IgD-negative memory B cell (primary cell): ENCODE results near the gene NDUFS7. TPM values are rescaled to one million over a fixed set of nuclear protein-coding genes. Genes with fewer than 3 reads are reported as not detected.

ENCODE experiments used
- H3K27ac Mint-ChIP-seq, 3 donors: one replicate each; pipeline ENCODE4 v1.8.0; 2020 to 2022; ENCODE audit warnings: mild to moderate bottlenecking in 3 of 3, mixed read lengths in 3 of 3, moderate library complexity in 1 of 3
- H3K27me3 Mint-ChIP-seq: one replicate; pipeline ENCODE4 v1.8.0; 2021; ENCODE audit warnings: mixed read lengths
- H3K36me3 Mint-ChIP-seq: one replicate; pipeline ENCODE4 v1.8.0; 2020; ENCODE audit warnings: mild to moderate bottlenecking, mixed read lengths
- H3K4me1 Mint-ChIP-seq, 3 donors: one replicate each; pipeline ENCODE4 v1.8.0; 2020 to 2022; ENCODE audit warnings: mixed read lengths in 3 of 3, mild to moderate bottlenecking in 1 of 3
- H3K4me3 Mint-ChIP-seq, 4 donors: one replicate each; pipeline ENCODE4 v1.8.0; 2020 to 2022; ENCODE audit warnings: mild to moderate bottlenecking in 4 of 4, mixed read lengths in 4 of 4, moderate library complexity in 3 of 4
- H3K9me3 Mint-ChIP-seq, 3 donors: one replicate each; pipeline ENCODE4 v1.8.0; 2020 to 2021; ENCODE audit warnings: mixed read lengths in 3 of 3, mild to moderate bottlenecking in 1 of 3
- polyA plus RNA-seq: library from polyadenylated mRNA; unstranded; fragments of 300-500 nt; fragmentation: Illumina TruSeq; gene quantifications from one replicate; pipeline ENCODE4 v1.2.3, GENCODE V29; 2021

The NDUFS7 gene
- polyA plus RNA-seq, 1 donor from 2014 or later = 233 TPM

- Mint-ChIP-seq H3K36me3 (peaks cover 2% of the 10 kb centered on the region), H3K9me3 (no peaks in the 10 kb centered on the region), H3K4me1 (peaks cover 13 to 22% (median 19%) of the 10 kb centered on the region in 3 donors), H3K4me3 (no peak overlapping the region), H3K27ac (no peak overlapping the region), H3K27me3 (no peaks in the 10 kb centered on the region)
Measured at GRCh38 chr19:1360126-1360817, 23.4 kb upstream of the NDUFS7 start.

DNA sequence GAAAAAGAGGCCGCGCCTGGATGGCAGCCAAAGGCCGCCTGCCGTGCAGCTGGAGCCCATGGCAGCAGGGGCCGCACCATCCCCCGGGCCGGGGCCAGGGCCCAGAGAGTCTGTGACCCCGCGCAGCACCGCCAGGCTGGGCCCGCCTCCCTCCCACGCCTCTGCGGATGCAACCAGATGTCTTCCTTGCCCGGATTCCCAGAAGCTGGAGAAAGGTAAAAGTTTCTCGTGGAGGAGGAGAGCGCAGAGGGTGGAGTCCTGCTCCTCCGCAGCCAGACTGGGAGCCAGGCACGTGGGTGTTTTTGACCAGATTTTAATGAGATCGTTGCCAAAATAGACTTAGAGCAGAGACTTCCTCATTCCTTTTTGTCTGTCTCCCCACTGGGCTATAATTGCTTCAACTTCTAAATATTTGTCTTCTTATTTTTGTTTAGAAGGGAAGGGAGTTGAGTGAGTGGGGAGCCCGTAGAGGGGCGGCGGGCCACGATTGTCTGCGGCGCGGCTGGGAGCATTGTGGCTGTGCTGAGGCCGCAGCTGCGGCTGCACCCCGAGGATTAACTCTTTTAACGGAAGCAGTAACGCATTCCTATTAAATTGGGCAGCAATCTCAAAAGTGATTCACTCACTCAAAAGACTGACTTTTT, 22.8 kb upstream of the NDUFS7 start:
- Mint-ChIP-seq H3K4me1 (peaks cover 8 to 19% (median 16%) of the 10 kb centered on the region in 3 donors), H3K9me3 (no peaks in the 10 kb centered on the region), H3K4me3 (no peak overlapping the region), H3K36me3 (peaks cover 2% of the 10 kb centered on the region), H3K27me3 (no peaks in the 10 kb centered on the region), H3K27ac (no peak overlapping the region)

DNA sequence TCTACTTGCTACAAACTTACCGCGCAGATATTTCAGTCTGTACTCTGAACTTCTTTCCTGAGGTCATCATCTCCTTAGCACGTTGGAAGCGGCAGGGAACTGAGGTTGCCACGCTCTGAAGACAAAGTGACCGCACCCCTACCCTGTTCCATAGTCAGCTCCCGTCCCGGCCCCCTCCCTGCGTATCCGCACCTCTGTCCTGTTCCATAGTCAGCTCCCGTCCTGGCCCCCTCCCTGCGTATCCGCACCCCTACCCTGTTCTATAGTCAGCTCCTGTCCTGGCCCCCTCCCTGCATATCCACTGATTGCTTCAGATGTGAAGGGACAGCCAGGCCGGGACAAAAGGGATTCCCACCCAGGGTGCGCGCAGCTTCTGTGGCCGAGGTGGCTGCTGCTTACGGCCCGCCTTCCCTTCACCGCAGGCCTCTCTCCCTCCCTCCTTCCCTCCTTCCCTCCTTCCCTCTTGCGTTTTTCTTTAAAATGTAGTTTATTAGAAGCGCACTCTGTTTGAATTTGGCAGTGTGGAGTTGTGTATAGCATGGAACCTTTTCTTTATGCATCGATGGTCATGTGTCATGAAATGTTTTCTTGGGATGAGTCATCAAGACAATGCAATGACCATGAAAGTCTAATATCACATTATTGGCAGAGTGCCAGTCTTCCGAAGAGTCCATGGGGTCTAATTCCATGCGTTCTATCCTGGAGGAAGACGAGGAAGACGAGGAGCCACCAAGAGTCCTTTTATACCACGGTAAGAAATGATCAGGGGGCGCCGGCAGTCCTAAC, 21.9 kb upstream of the NDUFS7 start:
- no peaks in the 10 kb centered on the region for H3K9me3 Mint-ChIP-seq
- H3K27ac Mint-ChIP-seq = no peak overlapping the region
- no peaks in the 10 kb centered on the region for H3K27me3 Mint-ChIP-seq
- H3K4me3 Mint-ChIP-seq = peak overlapping the region in 1 of 4 donors; percentile 15
- peaks cover 2% of the 10 kb centered on the region for H3K36me3 Mint-ChIP-seq
- H3K4me1 Mint-ChIP-seq = peaks cover 4 to 19% (median 12%) of the 10 kb centered on the region in 3 donors

GRCh38 chr19:1362387-1363257, 21.1 kb upstream of the NDUFS7 start:
- Mint-ChIP-seq H3K27me3 (no peaks in the 10 kb centered on the region), H3K4me1 (peaks cover 3 to 14% (median 12%) of the 10 kb centered on the region in 3 donors), H3K27ac (no peak overlapping the region), H3K9me3 (no peaks in the 10 kb centered on the region), H3K36me3 (peaks cover 4% of the 10 kb centered on the region), H3K4me3 (peak overlapping the region in 2 of 4 donors; percentile 58 to 86)

GRCh38 chr19:1363599-1363998, 20.1 kb upstream of the NDUFS7 start:
- Mint-ChIP-seq H3K27ac (no peak overlapping the region), H3K4me1 (peaks cover 3 to 14% (median 12%) of the 10 kb centered on the region in 3 donors), H3K36me3 (peaks cover 4% of the 10 kb centered on the region), H3K9me3 (no peaks in the 10 kb centered on the region), H3K27me3 (no peaks in the 10 kb centered on the region), H3K4me3 (peak overlapping the region in 3 of 4 donors; percentile 58 to 86 (median 64))

DNA sequence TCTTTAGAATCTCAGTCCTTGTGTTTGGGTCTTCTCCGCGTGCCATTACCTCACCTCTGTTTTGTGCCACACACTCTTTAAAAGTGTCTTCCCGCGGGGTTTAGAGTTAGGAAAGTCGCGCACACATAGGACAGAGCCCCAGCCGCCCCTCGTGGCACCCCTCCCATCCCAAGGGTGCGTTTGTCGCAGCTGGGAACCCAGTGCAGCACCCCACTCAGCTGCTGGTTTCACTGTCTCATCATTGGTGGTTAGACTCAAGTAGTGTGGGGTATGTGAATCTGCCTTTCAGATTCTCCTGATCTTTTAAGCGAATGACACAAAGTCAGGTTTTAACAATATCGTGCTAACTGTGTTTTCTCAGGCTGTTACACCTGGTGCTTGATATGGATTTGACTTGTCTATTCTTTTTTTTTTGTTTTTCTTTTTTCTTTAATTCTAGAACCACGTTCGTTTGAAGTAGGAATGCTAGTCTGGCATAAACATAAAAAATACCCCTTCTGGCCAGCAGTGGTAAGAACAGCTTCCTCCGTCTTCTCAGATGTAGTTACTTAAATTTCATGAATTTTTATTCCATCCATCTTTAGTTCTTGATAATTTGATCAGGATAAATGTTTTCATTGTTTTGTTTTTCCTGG, 19.5 kb upstream of the NDUFS7 start:
- H3K9me3 Mint-ChIP-seq = no peaks in the 10 kb centered on the region
- H3K4me3 Mint-ChIP-seq = peak overlapping the region; percentile 17 to 68 (median 42)
- H3K36me3 Mint-ChIP-seq = peaks cover 4% of the 10 kb centered on the region
- H3K27me3 Mint-ChIP-seq = no peaks in the 10 kb centered on the region
- H3K4me1 Mint-ChIP-seq = peaks cover 3 to 14% (median 12%) of the 10 kb centered on the region in 3 donors
- peak overlapping the region in 1 of 3 donors; percentile 32 for H3K27ac Mint-ChIP-seq

GRCh38 chr19:1365319-1366269, 18.1 kb upstream of the NDUFS7 start:
- Mint-ChIP-seq H3K4me1 (peaks cover 3 to 14% (median 12%) of the 10 kb centered on the region in 3 donors), H3K9me3 (no peaks in the 10 kb centered on the region)

GRCh38 chr19:1366296-1366695, 17.4 kb upstream of the NDUFS7 start:
- no peak overlapping the region for H3K4me3 Mint-ChIP-seq
- no peaks in the 10 kb centered on the region for H3K9me3 Mint-ChIP-seq

More at GRCh38 chr19:1365319-1366269, 18.1 kb upstream of the NDUFS7 start:
- Mint-ChIP-seq H3K27me3 (no peaks in the 10 kb centered on the region), H3K4me3 (peak overlapping the region in 1 of 4 donors; percentile 22), H3K36me3 (peaks cover 2% of the 10 kb centered on the region), H3K27ac (no peak overlapping the region)

DNA sequence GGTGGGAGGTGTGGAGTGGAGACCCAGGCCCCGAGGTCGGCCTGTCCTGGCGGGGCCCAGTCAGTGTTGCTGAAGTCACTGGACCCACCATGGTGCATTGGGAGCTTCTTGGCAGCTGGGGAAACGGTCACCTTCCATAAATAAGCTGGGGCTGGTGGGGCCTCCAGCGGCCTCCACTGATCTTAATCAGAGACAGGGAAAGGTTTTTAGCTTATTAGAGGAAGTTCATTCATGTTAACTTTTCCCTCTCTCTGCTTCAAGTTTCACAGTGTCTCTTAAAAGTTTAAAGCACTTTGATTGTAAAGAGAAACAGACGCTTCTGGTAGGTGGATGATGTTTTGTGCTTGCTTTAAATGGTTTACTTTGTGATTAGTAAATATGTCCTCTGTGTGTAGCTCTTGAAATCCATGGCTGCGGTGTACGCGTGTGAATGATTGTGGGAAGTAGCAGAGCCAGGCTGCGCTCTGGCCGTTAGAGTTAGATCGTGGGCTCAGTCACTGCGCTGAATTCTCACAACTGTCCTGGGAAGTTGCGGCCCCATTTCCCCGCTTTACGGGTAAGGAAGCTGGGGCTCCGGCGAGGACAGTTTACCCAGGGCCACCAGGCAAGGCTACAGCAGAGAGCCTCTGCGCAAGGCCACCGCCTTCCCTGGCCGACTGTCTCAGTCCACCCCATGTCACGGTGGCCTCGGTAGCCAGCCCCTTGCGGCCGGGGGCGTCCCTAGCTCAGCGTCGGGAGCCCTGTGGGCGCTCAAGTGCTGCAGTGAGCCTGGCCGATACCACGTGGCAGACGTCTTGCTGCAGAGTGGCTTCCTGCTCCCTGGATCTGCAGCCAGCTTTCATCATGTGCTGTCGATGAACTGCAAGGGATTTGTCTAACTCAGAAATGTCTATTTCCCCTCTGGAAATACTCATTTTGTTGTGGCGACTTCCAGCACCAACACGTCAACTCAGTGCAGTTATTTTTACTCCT, 16.5 kb upstream of the NDUFS7 start:
- H3K4me3 Mint-ChIP-seq = no peak overlapping the region
- H3K27me3 Mint-ChIP-seq = no peaks in the 10 kb centered on the region
- peak overlapping the region in 1 of 3 donors; percentile 10 for H3K27ac Mint-ChIP-seq
- H3K4me1 Mint-ChIP-seq = peaks cover 1 to 14% (median 10%) of the 10 kb centered on the region in 3 donors
- H3K9me3 Mint-ChIP-seq = no peaks in the 10 kb centered on the region
- H3K36me3 Mint-ChIP-seq = peaks cover 2% of the 10 kb centered on the region

More at GRCh38 chr19:1366296-1366695, 17.4 kb upstream of the NDUFS7 start:
- Mint-ChIP-seq H3K36me3 (peaks cover 2% of the 10 kb centered on the region), H3K4me1 (peaks cover 3 to 14% (median 12%) of the 10 kb centered on the region in 3 donors), H3K27me3 (no peaks in the 10 kb centered on the region), H3K27ac (no peak overlapping the region)

- no peak overlapping the region for H3K4me3 Mint-ChIP-seq
Measured at GRCh38 chr19:1369214-1369805, 14.4 kb upstream of the NDUFS7 start.

DNA sequence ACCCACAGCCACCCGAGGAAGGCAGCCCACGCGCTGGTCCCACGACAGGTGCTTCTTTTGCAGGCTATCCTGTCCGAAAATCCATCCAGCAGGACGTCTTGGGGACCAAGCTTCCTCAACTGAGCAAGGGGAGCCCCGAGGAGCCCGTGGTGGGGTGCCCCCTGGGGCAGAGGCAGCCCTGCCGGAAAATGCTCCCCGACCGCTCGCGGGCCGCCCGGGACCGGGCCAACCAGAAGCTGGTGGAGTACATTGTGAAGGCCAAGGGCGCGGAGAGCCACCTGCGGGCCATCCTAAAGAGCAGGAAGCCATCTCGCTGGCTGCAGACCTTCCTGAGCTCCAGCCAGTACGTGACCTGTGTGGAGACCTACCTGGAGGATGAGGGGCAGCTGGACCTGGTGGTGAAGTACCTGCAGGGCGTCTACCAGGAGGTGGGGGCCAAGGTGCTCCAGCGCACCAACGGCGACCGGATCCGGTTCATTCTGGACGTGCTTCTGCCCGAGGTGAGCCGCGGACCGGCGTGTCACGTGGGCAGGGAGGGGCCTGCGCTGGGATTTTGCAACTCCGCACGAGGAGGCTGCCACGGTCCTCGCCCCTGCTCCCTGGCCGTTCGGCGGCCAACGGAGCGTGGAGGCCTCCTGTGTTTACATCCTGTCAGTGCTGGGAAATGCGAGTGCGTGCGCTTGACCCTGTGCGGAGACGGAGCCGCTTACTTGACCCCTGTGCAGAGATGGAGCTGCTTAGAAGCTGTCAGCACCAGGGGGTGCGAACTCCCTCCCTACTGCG, 12.9 kb upstream of the NDUFS7 start:
- H3K9me3 Mint-ChIP-seq = no peaks in the 10 kb centered on the region

More at GRCh38 chr19:1369214-1369805, 14.4 kb upstream of the NDUFS7 start:
- Mint-ChIP-seq H3K9me3 (no peaks in the 10 kb centered on the region), H3K27ac (no peak overlapping the region), H3K27me3 (no peaks in the 10 kb centered on the region), H3K4me1 (peaks cover 0 to 3% (median 0%) of the 10 kb centered on the region in 3 donors), H3K36me3 (peaks cover 2% of the 10 kb centered on the region)

More for the DNA sequence above, 12.9 kb upstream of the NDUFS7 start:
- no peak overlapping the region for H3K27ac Mint-ChIP-seq
- peaks cover 2% of the 10 kb centered on the region for H3K36me3 Mint-ChIP-seq
- H3K4me3 Mint-ChIP-seq = no peak overlapping the region
- H3K27me3 Mint-ChIP-seq = no peaks in the 10 kb centered on the region
- H3K4me1 Mint-ChIP-seq = no peaks in the 10 kb centered on the region
